GM12865 (cell line): Measurements from ENCODE around the gene CNGA3.
"Not testable (repeated sequence)": the region's sequence is repeated elsewhere in the genome, so short reads cannot be mapped to it uniquely, and the experiment has no call there.

ENCODE experiments used
- DNase-seq: peaks from one replicate; pipeline ENCODE4 v3.0.0; 2010; ENCODE audit warnings: low read depth
- H3K4me3 ChIP-seq: 2 replicates; pipeline ENCODE4 v1.5.1; 2011; ENCODE audit warnings: mild to moderate bottlenecking, low read depth, low read length, control low read depth
- CTCF ChIP-seq: IDR thresholded peaks from 2 replicates; pipeline ENCODE4 v1.5.1; 2011; ENCODE audit warnings: low read length, control low read depth, low read depth, inconsistent platforms; ENCODE audit not compliant: insufficient read depth; ENCODE audit errors: missing control alignments

Gene CNGA3

DNA sequence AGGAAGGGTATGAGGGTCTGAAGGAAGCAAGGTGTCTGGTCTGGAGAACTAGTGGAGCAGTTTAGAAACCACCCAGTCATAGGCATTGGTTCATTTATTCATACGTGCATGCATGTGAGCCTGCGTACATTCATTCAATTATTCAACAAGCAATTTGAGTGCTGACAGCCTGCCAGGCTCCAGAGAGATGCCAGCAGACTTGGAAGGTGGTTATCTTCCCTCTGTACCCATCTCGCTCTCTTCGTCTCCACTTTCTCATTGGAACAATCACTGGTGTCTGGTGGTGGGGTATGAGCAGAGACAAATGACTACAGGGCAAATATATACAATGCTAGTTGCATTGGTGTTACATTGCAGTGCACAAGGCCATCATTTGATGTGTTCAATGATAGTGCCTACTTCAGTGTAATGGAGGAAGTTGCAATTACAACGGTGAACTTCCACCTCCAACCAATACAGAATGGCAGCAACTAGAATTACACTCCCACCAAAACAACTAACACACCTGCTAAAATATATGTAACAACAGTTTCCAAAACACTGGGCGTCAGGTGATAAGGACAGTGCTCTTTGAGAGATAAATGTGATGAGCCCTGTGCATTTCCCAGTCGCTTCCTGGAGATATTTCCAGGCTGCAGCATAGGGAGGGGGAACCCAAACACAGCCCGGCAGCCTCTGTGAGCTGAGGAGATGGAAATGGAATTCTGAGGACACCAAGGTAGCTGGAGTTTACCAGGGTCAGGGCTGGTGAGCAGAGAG is 32.6 kb upstream of the CNGA3 start:
- no peak for DNase-seq
- no peak overlapping the region for H3K4me3 ChIP-seq
- no peak for TF ChIP-seq CTCF

GRCh38 chr2:98314251-98314650 is 32.0 kb upstream of the CNGA3 start:
- no peak overlapping the region for H3K4me3 ChIP-seq
- no peak for DNase-seq
- no peak for TF ChIP-seq CTCF

DNA sequence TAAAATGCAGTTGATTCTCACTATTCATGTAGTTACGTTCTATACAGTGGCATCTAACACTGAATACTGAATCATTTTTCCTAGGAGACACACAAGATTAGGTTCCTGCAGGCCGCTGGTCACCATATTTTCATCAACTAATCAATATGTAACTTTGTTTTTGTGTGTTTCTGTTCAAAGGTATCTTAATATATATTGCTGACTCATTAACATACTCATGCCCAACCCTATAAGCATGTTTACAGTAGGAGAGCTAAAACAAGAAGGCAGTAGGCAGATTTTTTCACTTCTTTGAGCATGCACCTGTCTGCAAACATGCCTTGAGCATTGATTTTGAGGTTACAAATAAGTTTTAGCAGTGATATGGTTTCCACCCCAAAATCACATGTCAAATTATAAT is 30.3 kb upstream of the CNGA3 start:
- TF ChIP-seq CTCF, result no peak
- DNase-seq, result no peak
- no peak overlapping the region for H3K4me3 ChIP-seq

GRCh38 chr2:98317214-98317613 is 29.0 kb upstream of the CNGA3 start:
- DNase-seq, result no peak
- no peak for TF ChIP-seq CTCF
- no peak overlapping the region for H3K4me3 ChIP-seq

GRCh38 chr2:98320171-98320570 is 26.1 kb upstream of the CNGA3 start:
- DNase-seq, H3K4me3 ChIP-seq: not testable (repeated sequence)

GRCh38 chr2:98324181-98324580 is 22.1 kb upstream of the CNGA3 start:
- no peak for TF ChIP-seq CTCF
- no peak overlapping the region for H3K4me3 ChIP-seq
- no peak for DNase-seq

- TF ChIP-seq CTCF, result no peak
- no peak for DNase-seq
- no peak overlapping the region for H3K4me3 ChIP-seq
Observed at GRCh38 chr2:98327776-98328175, 18.5 kb upstream of the CNGA3 start.
